SJSA1 (cell line): ENCODE measurements around the gene PIGS. TPM values are rescaled to one million over a fixed set of nuclear protein-coding genes. Genes with fewer than 3 reads are reported as not detected.

Experiments
- DNase-seq, 2 experiments: peaks; one replicate each; pipeline ENCODE4 v3.0.0-alpha.2; 2015 to 2020; ENCODE audit warnings: low spot score in 2 of 2, low read depth in 1 of 2
- H3K27ac ChIP-seq: fragments of 250-450 bp; sonication (Bioruptor Pico); 2 replicates; pipeline ENCODE4 v1.5.1; 2020; ENCODE audit warnings: mild to moderate bottlenecking, moderate library complexity
- H3K27me3 ChIP-seq: fragments of 250-450 bp; sonication (Bioruptor Pico); replicated peaks from 2 replicates; pipeline ENCODE4 v1.5.1; 2020; ENCODE audit warnings: mild to moderate bottlenecking, moderate library complexity
- H3K36me3 ChIP-seq: fragments of 250-450 bp; sonication (Bioruptor Pico); 2 replicates; pipeline ENCODE4 v1.5.1; 2020; ENCODE audit warnings: mild to moderate bottlenecking
- H3K4me1 ChIP-seq: fragments of 250-450 bp; sonication (Bioruptor Pico); replicated peaks from 2 replicates; pipeline ENCODE4 v1.6.1; 2021; ENCODE audit warnings: mild to moderate bottlenecking
- H3K4me3 ChIP-seq: fragments of 250-450 bp; sonication (Bioruptor Pico); 2 replicates; pipeline ENCODE4 v1.5.1; 2020; ENCODE audit warnings: mild to moderate bottlenecking
- H3K9me3 ChIP-seq: fragments of 250-450 bp; sonication (Bioruptor Pico); replicated peaks from 2 replicates; pipeline ENCODE4 v1.5.1; 2020; ENCODE audit warnings: mild to moderate bottlenecking
- total RNA-seq: library from RNA; depleted of rRNA; stranded (reverse); fragments of >200 nt; shearing (Covaris generic); gene quantifications from 2 replicates; pipeline ENCODE4 v1.2.3, GENCODE V29; 2014

Gene PIGS
- total RNA-seq, 1 experiment from 2014 or later = 81.8 TPM

GRCh38 chr17:28537219-28537610, 34.1 kb downstream of the PIGS start:
- Histone ChIP-seq H3K9me3 (no peaks in the 10 kb centered on the region), H3K27ac (no peak overlapping the region), H3K4me1 (no peaks in the 10 kb centered on the region), H3K36me3 (no peaks in the 10 kb centered on the region), H3K27me3 (no peaks in the 10 kb centered on the region), H3K4me3 (no peak overlapping the region)
- DNase-seq = no peak

GRCh38 chr17:28536532-28537218, 34.6 kb downstream of the PIGS start:
- no peaks in the 10 kb centered on the region for H3K27me3 ChIP-seq
- H3K4me1 ChIP-seq = no peaks in the 10 kb centered on the region
- H3K4me3 ChIP-seq = no peak overlapping the region
- no peaks in the 10 kb centered on the region for H3K9me3 ChIP-seq
- no peaks in the 10 kb centered on the region for H3K36me3 ChIP-seq
- no peak overlapping the region for H3K27ac ChIP-seq
- no peak for DNase-seq

- H3K4me3 ChIP-seq = no peak overlapping the region
- no peak for DNase-seq
- no peaks in the 10 kb centered on the region for H3K4me1 ChIP-seq
- no peaks in the 10 kb centered on the region for H3K36me3 ChIP-seq
- H3K27me3 ChIP-seq = no peaks in the 10 kb centered on the region
- H3K27ac ChIP-seq = no peak overlapping the region
- no peaks in the 10 kb centered on the region for H3K9me3 ChIP-seq
Measured at GRCh38 chr17:28534740-28535375, 36.5 kb downstream of the PIGS start.

- Histone ChIP-seq H3K27me3 (no peaks in the 10 kb centered on the region), H3K27ac (no peak overlapping the region), H3K9me3 (no peaks in the 10 kb centered on the region), H3K4me1 (no peaks in the 10 kb centered on the region), H3K4me3 (no peak overlapping the region), H3K36me3 (no peaks in the 10 kb centered on the region)
- no peak for DNase-seq
Measured at GRCh38 chr17:28533091-28533807, 38.1 kb downstream of the PIGS start.

GRCh38 chr17:28532050-28532960, 39.0 kb downstream of the PIGS start:
- Histone ChIP-seq H3K4me3 (no peak overlapping the region), H3K27ac (no peak overlapping the region), H3K9me3 (no peaks in the 10 kb centered on the region), H3K27me3 (no peaks in the 10 kb centered on the region), H3K36me3 (no peaks in the 10 kb centered on the region), H3K4me1 (no peaks in the 10 kb centered on the region)
- DNase-seq = no peak

GRCh38 chr17:28530926-28531325, 40.4 kb downstream of the PIGS start:
- Histone ChIP-seq H3K36me3 (no peaks in the 10 kb centered on the region), H3K27ac (no peak overlapping the region), H3K4me1 (no peaks in the 10 kb centered on the region), H3K4me3 (no peak overlapping the region), H3K27me3 (no peaks in the 10 kb centered on the region), H3K9me3 (no peaks in the 10 kb centered on the region)
- no peak for DNase-seq

- Histone ChIP-seq H3K9me3 (no peaks in the 10 kb centered on the region), H3K4me1 (peaks cover 2% of the 10 kb centered on the region), H3K27me3 (no peaks in the 10 kb centered on the region), H3K27ac (no peak overlapping the region), H3K4me3 (no peak overlapping the region), H3K36me3 (no peaks in the 10 kb centered on the region)
- DNase-seq = no peak
Measured at GRCh38 chr17:28530250-28530649, 41.1 kb downstream of the PIGS start.

GRCh38 chr17:28529013-28529400, 42.3 kb downstream of the PIGS start:
- Histone ChIP-seq H3K27ac (no peak overlapping the region), H3K27me3 (no peaks in the 10 kb centered on the region), H3K9me3 (no peaks in the 10 kb centered on the region), H3K36me3 (no peaks in the 10 kb centered on the region), H3K4me3 (no peak overlapping the region), H3K4me1 (peaks cover 7% of the 10 kb centered on the region)
- no peak for DNase-seq

- Histone ChIP-seq H3K27me3 (no peaks in the 10 kb centered on the region), H3K4me3 (no peak overlapping the region), H3K36me3 (no peaks in the 10 kb centered on the region), H3K9me3 (no peaks in the 10 kb centered on the region), H3K4me1 (peaks cover 7% of the 10 kb centered on the region), H3K27ac (no peak overlapping the region)
- no peak for DNase-seq
Measured at GRCh38 chr17:28528327-28529012, 42.9 kb downstream of the PIGS start.

GRCh38 chr17:28527859-28528258, 43.5 kb downstream of the PIGS start:
- Histone ChIP-seq H3K27ac (no peak overlapping the region), H3K27me3 (no peaks in the 10 kb centered on the region), H3K4me1 (peaks cover 7% of the 10 kb centered on the region), H3K36me3 (no peaks in the 10 kb centered on the region), H3K4me3 (no peak overlapping the region), H3K9me3 (no peaks in the 10 kb centered on the region)
- DNase-seq = no peak

GRCh38 chr17:28527181-28527681, 44.1 kb downstream of the PIGS start:
- no peaks in the 10 kb centered on the region for H3K9me3 ChIP-seq
- H3K4me1 ChIP-seq = peaks cover 7% of the 10 kb centered on the region
- DNase-seq = no peak
- H3K36me3 ChIP-seq = no peaks in the 10 kb centered on the region
- no peak overlapping the region for H3K27ac ChIP-seq
- no peak overlapping the region for H3K4me3 ChIP-seq
- no peaks in the 10 kb centered on the region for H3K27me3 ChIP-seq

GRCh38 chr17:28526381-28526780, 44.9 kb downstream of the PIGS start:
- H3K4me1 ChIP-seq = peaks cover 7% of the 10 kb centered on the region
- H3K36me3 ChIP-seq = no peaks in the 10 kb centered on the region
- no peaks in the 10 kb centered on the region for H3K9me3 ChIP-seq
- no peak overlapping the region for H3K4me3 ChIP-seq
- H3K27me3 ChIP-seq = no peaks in the 10 kb centered on the region
- DNase-seq = no peak
- no peak overlapping the region for H3K27ac ChIP-seq
